GM21367 (cell line): ENCODE results near the gene DDO.
"Not testable (repeated sequence)": the region's sequence is repeated elsewhere in the genome, so short reads cannot be mapped to it uniquely, and the experiment has no call there.

Experiments used
- ATAC-seq: cut with Tn5 transposase; IDR thresholded peaks from one replicate; pipeline ENCODE4 v1.9.1; 2021; ENCODE audit not compliant: unreplicated experiment

DDO gene, protein sequence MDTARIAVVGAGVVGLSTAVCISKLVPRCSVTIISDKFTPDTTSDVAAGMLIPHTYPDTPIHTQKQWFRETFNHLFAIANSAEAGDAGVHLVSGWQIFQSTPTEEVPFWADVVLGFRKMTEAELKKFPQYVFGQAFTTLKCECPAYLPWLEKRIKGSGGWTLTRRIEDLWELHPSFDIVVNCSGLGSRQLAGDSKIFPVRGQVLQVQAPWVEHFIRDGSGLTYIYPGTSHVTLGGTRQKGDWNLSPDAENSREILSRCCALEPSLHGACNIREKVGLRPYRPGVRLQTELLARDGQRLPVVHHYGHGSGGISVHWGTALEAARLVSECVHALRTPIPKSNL

DNA sequence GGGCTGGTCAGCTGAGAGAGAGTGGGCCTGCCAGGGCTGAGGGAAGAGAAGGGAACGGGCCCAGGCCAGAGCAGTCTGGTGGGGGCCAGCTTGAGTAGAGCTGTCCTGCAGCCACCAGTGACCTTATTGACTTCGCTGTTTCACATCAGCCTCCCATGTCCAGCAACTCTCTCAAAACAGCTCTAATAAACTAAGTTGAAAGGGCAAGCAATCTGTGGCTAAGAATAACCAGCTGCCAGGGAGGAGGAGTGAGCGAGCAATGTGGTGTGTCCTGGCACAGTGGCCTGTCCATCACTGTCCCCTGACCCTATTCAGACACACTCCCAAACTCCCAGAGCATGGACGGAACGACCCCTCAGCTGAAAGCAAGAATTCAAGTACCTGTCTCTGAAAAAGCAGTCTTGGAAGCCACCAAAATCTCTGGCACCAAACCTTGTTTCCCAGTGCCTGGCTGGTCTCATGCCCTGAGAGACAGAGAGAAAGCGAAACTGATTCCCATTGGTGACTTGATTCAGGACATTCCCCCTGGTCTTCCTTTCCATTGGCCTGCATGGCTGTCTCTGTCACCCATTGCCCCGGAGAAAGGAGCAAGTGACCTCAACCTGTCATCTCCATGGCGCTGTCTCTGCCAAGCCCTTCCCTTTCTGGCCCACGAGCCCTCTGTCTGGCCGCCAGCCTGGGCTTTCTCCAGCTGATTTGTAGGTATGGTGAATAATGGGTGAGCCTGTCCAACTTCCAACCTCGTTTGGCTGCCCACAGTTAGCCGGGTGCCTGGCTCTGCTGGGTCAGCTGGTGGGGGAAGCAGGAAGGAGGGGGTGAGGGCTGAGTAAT, at the start of gene DDO:
Gene DDO, minus strand, starts transcription at position 490 of the 831 bp plus-strand sequence. CDS start 2,113 bp downstream, outside the sequence.
- ATAC-seq = no peak

DNA sequence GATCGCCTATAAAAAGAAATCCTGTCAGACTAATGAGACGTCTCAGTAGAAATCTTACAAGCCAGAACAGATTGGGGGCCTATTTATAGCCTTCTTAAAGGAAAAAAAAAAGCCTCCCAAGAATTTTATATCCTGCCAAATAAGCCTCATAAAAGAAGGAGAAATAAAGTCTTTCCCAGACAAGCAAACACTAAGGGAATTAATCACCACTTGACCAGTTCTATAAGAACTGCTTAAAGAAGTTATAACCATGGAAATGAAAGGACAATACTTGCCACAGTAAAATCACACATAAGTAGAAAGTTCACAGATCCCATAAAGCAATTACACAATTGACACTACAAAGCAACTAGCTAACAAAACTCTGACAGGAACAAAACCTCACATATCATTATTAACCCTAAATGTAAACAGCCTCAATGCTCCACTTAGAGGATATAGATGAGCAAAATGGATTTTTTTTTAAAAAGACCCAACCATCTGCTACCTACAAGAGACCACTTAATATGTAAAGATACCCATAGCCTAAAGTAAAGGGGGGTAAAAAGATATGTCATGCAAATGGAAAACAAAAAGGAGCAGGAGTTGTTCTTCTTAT, 47.6 kb upstream of the DDO start:
- no peak for ATAC-seq

DNA sequence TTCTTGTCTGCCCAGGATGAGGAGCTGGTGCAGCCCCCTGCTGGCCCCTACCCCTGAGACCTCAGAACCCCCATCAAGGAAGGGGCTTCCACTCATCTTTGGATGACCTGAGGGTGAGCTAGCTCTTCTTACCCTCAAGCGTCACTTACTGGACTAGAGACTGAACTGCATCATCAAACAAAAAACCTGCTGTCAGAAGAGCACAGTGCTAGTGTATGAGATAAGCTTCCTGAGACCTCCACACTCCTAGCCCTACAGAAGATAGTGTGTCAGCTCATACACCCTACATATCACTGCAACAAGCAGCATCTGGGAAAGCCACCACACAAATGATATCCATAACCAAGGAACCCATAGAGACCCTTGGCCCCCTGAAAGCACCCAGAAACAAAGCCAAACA, 46.0 kb upstream of the DDO start:
- no peak for ATAC-seq

DNA sequence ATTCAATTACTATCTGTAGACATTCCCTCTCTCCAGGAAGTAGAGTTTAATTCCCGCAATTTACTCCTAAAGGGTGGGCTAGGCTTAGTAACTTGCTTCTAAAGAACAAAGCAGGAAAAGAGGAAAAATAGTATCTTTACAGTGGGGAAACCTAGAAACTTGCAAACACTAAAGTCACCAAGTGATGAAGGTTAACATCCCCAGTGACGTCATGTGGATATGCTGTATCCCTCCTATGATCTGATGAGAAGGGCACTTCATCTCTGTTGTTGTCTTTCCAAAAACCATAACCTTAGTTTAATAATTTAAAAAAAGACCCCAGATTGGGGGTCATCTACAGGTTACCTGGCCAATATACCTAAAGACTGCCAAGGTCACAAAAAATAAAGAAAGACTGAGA, 43.8 kb upstream of the DDO start:
- no peak for ATAC-seq

DNA sequence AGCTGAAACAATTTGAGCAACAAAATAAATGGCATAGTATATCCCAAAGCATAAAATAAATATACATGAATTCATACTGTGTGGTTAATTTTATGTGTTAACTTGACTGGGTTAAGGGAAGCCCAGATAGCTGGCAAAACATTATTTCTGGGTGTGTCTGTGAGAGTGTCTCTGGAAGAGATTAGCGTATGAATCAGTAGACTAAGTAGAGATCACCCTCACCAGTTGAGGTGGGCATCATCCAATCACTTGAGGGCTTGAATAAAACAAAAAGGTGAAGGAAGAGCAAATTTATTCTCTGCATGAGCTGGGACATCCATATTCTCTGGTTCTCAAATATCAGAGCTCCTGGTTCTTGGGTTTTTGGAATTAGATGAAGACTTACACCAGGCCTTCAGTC, 43.1 kb upstream of the DDO start:
- ATAC-seq = no peak

DNA sequence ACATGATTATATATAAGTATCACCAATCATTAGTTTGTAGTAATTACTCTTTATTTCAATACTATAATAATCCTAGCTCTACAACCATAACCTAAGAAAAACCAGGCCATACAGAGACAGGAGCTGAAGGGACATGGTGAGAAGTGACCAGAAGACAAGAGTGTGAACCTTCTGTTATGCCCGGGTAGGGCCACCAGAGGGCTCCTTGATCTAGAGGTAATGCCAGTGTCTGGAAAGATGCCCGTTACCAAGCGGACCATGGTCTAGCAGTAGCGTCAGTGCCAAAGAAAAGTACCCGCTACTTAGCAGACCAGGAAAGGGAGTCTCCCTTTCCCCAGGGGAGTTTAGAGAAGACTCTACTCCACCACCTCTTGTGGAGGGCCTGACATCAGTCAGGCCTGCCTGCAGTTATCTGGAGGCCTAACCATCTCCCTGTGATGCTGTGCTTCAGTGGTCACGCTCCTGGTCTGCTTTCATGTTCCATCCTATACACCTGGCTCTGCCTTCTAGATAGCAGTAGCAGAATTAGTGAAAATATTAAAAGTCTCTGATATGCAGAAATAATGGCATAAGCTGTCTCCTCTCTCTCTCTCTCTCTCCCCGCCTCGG, 42.3 kb upstream of the DDO start:
- ATAC-seq = not testable (repeated sequence)

DNA sequence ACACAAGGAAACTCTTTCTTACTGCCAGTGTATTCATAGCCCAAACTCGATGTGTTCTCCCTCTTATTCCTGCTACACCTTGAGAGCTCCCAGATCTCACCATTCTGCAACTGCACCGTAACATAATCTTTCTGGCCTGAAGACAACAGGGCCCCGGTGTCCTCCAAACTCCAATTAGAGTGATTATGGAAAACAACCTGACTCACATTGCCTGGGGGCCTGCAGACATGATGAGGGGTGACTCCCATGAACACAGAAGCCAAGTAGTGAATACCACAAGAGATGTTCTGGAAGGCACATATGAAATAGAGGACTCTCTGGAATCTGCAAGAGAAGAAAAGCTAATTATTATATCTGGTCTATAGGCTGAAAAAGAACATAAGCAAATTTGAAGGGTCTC, 41.3 kb upstream of the DDO start:
- no peak for ATAC-seq

DNA sequence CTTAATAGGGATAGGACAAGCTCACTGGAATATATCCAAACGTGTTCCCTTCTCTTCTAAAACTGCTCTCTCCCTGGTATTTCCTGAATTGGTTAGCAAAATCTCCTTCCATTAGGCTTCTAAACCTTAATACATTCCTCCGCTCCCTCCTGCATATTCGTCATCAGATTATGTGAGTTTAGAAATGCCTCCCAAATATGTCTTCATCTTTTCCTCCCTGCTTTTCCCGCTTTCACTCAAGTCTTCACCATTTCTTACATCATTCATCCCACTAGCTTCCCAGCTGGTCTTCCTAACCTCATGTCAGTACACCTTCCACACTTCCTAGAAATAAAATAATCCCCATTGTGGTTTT, 34.1 kb upstream of the DDO start:
- no peak for ATAC-seq

DNA sequence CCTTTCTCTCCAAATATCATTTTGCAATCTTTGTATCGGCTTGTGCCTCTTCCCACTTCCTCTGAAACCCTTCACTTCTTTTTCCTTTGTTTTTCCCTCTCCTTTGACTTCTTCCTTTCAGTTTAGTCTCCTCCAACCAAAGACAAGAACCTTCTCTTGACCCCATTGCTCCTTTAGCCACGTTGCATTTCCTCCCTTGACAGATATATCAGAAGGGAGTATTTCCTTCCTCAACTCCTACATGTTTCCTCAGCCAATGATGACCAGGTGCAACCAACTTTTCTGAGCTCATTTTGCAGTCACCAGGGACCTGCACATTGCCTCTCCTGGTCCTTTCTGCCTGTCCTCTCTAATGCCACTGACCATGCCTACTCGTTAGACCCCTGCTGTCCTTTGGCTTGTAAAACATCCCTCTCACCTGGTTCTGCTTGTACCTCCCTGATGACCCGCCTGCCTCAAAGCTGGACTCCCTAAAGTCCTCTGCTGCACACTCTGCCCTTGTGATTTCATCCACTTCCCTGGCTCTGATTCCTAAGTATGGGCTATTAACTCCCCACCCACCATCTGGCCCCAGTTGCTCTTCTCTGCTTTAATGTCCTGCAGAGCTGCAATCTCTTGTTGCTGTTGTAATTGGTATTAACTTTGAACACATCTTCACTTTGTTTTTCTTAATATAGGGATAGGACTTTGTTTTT, 33.6 kb upstream of the DDO start:
- ATAC-seq = no peak

DNA sequence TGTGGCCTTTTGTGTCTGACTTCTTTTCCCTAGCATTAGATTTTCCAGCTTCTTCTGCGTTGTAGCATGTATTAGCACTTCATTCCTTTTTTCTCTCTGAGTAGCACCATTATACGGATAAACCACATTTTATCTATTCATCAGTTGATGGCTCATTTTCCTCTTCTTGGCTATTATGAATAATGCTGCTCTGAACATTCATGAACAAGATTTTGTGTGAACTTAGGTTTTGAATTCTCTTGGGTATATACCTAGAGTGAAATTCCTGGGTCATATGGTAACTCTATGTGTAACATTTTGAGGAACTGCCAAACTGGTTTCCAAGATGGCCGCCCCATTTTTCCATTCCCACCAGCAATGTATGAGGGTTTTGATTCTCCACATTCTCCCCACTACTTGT, 32.4 kb upstream of the DDO start:
- ATAC-seq = no peak

DNA sequence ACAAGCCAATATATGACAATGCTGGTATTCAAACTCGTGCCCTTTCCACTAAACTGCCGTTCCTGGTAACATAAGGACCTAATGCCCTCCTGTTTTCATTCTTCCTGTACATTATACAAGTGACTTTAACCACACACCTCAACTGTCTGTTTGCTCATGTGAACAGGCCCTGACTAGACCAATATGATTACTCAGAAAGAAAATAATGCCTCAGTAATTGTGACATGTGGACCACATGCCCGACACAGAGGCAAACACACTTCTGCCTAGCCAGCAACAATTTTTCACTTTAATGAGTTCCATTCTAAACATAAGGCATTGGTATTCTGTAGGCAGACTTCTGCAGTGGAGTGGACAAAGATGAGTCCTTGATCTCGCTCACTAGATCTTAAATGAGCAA, 31.0 kb upstream of the DDO start:
- no peak for ATAC-seq

DNA sequence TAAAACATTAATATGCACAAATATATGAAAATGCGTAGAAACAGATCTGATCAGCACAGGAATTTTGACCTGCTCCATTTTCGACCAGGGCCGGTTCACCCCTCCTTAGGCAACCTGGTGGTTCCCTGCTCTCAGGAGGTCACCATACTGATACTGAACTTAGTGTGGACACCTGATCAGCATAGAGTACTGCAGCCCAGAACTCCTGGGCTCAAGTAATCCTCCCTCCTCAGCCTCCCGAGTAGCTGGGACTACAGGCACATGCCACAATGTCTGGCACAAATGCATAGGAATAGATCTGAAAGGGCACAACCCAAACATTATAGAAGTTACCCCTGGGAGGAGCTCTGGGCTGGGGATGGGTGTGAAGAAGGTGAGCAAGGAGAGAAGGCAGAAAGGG, 24.7 kb upstream of the DDO start:
- ATAC-seq = no peak

DNA sequence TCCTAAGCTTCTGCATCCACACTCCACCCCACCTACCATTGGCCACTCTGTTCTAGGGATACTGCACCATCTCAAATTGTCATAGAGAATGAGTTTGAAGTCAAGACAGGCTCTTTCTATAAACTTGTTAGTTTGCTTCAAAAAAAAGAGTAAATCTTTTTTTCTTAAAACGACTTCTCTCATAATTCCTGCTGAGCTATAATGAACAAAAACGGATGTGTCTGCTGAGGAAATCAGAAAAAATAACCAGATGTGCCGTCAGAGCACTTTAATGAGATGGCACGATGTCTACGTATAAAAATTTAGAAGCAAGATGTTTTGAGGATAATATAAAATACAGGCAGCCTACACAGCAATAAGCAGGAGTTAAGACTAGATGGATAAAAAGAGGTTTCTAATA, 24.0 kb upstream of the DDO start:
- no peak for ATAC-seq

DNA sequence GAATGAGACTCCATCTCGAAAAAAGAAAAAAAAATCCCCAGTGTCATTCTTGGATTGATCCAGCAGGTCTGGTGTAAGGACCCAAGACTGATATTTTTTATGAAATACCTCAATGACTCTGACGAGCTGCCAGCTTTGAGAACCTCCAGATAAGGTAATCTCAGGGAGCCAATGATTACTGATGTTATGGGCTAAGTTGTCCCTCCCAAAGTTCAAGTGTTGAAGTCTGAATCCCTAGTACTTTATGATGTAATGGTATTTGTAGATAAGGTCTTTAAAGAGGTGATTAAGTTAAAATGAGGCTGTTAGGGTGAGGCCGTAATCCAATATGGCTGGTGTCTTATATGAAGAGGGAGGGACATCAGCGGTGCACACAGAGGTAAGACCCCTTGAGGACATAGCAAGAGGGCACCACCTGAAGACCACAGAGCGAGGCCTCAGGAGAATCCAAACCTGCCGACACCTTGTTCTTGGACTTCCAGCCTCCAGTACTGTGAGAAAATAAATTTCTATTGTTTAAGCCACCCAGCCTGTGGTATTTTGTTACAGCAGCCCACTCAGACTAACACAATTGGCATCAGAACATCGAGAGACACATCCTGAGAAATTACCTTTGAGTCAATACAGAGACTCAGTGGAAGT, 19.7 kb upstream of the DDO start:
- ATAC-seq = no peak

DNA sequence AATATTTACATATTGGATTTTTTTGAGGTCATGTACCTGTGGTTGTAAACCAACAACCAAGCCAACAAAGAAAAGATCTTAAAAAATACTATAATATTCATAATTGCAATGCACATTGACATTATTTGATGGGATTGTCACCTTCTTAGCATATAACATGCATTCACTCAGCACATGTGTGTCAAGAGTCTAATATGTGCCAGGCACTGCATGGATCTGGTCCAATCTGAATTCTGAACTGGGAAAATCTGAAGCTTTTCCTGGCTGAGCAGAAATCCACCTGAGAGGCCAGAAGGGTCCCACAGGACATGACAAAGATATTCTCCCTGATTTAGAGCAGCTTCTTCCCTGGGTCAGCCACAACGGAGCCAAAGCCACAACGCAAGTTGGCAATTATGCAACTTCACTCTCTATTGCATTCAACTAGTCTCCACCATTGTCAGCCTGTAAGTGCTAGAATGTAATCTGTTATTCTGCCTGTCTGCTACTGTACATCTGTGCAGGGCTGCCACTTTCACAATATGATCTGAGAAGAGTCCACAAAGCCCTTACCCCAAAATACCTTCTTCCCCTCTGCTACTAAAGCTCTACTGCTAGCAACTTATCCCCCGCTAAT, 17.0 kb upstream of the DDO start:
- no peak for ATAC-seq

DNA sequence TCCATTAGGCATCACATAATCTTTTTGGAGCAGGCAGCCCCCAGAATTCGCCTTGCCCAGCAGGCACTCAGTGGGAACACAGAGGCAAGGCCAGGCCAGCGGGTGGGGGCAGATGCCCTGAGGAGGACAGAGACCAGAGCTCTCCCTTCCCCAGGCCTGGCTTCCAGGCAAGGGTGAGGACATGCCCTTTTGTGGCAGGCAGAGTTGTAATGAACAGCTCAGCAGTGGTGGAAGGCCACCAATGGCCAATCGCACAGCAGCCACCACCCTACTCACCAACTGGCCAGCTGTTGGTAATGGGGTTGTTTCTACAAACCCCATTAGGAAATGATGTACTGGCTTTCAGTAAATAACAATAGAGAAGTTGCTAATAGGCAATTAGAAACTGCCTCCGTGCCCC, 15.4 kb upstream of the DDO start:
- no peak for ATAC-seq

DNA sequence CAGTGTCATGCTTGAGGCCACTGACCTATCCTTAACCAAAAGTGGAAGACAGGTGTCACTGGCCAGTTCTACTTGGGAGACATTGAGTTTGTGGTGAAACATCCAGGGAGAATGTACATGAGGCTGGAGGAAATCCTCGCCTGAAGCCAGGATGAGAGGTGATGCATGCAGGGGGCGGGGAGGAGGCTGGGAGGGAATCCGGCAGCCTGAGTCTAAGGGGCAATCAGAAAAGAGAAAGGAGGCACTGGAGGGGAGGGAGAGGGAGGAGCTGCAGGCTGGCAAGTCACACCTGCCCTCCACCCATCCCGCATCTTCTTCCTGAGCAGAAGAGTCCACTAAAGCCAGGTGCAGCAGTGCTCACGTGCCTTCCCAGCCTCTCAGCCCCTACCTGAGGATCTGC, 14.9 kb upstream of the DDO start:
- no peak for ATAC-seq

DNA sequence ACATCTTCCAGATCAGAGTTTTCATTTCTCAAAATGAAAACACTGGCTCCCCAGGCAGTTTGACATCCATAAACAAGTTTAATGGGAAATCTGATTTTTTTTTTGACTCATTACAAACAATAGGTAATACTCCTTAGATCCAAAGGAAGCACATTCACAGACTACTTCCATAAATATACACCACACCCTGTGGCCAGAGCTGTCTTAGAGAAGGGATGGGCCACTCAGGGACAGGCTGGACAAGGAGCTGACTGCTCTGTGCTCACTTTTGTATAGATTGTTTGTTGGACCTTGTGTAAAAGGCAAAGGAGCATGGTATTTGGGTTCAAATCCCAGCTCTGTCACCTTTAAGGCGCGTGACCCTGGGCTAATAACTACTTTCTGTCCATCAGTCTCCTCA, 12.8 kb upstream of the DDO start:
- no peak for ATAC-seq

DNA sequence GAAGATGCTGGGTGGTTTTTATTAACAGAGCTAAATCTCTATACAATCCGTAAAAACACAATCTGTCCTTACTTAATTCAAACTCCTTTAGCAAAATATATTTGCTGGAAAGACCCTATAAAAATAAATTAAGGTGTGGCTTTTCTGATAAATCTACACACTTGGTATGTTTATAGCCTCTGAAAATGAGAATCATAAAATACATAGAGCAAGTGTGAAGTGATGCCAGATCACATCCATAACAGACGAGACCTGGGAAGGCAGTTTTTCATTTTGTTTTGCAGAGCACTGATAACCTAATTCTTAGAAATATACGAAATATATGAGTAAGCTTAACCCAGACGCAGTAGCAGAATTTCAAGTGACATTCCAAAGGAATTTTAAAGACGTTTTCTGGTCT, 10.4 kb upstream of the DDO start:
- no peak for ATAC-seq

DNA sequence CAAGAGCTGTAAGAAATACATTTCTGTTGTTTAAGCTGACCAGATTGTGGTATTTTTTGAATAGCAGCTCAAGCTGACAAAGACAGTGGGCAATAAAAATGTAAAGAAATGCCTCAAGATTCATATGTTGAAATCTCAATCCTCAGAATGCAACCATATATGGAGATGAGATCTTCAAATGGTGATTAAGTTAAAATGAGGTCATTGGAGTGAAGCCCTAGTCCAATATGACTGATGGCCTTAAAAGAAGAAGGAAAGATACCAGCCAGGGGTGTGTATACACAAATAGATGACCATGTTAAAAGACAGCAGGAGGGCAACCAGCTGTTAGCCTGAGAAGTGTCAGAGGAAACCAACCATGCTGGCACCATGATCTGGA, 7.1 kb upstream of the DDO start:
- ATAC-seq = no peak
